OCI-LY3 (cell line): Measurements from ENCODE around the gene MYH9.
"Not testable (repeated sequence)": the region's sequence is repeated elsewhere in the genome, so short reads cannot be mapped to it uniquely, and the experiment has no call there.

ENCODE experiments used
- H2AFZ ChIP-seq: fragments of 200-600, 300-600 bp; shearing (Covaris generic); 2 replicates; pipeline ENCODE4 v1.6.0; 2014; ENCODE audit warnings: antibody characterized with exemption, low read depth, low read length
- H3K27ac ChIP-seq: fragments of 200-600, 300-600 bp; sonication (generic); 2 replicates; pipeline ENCODE4 v1.5.1; 2014; ENCODE audit warnings: mild to moderate bottlenecking, low read length, moderate library complexity, mixed read lengths
- H3K27me3 ChIP-seq: fragments of 200-600, 300-600 bp; sonication (generic); 2 replicates; pipeline ENCODE4 v1.6.1; 2014; ENCODE audit warnings: low read depth, low read length, mixed read lengths
- H3K36me3 ChIP-seq: fragments of 200-600, 300-600 bp; sonication (generic); replicated peaks from 2 replicates; pipeline ENCODE3; 2014; ENCODE audit warnings: low read depth, low read length, mixed read lengths
- H3K4me1 ChIP-seq: fragments of 300-600, 200-600 bp; sonication (generic); 2 replicates; pipeline ENCODE4 v1.6.1; 2014; ENCODE audit warnings: low read length, mixed read lengths
- H3K4me2 ChIP-seq: fragments of 200-600, 300-600 bp; sonication (generic); 2 replicates; pipeline ENCODE4 v1.6.1; 2014; ENCODE audit warnings: low read length, mixed read lengths
- H3K4me3 ChIP-seq: fragments of 300-600, 200-600 bp; sonication (generic); 2 replicates; pipeline ENCODE4 v1.5.1; 2014; ENCODE audit warnings: antibody characterized with exemption, mild to moderate bottlenecking, low read length, moderate library complexity
- H3K79me2 ChIP-seq: fragments of 300-600, 200-600 bp; shearing (Covaris generic); 2 replicates; pipeline ENCODE4 v1.6.1; 2014; ENCODE audit warnings: mild to moderate bottlenecking, low read length, mixed read lengths
- H3K9ac ChIP-seq: fragments of 300-600, 200-600 bp; shearing (Covaris generic); 2 replicates; pipeline ENCODE4 v1.6.0; 2014; ENCODE audit warnings: mild to moderate bottlenecking, low read length, moderate library complexity
- H3K9me3 ChIP-seq: fragments of 200-600, 300-600 bp; shearing (Covaris generic); 2 replicates; pipeline ENCODE4 v1.6.1; 2014; ENCODE audit warnings: low read length, mixed read lengths; ENCODE audit not compliant: insufficient read depth
- H4K20me1 ChIP-seq: fragments of 200-600, 300-600 bp; sonication (generic); 2 replicates; pipeline ENCODE4 v1.6.1; 2016; ENCODE audit warnings: low read length, mixed read lengths; ENCODE audit not compliant: insufficient read depth
- EZH2phosphoT487 ChIP-seq: fragments of 200-600 bp; shearing (Covaris generic); IDR thresholded peaks from 2 replicates; pipeline ENCODE4 v1.6.1; 2018; ENCODE audit warnings: antibody characterized with exemption, mixed run types, low read depth
- TF ChIP-seq, protein P1 (sequence below): fragments of 200-600, 300-600 bp; sonication (generic); IDR thresholded peaks from 2 replicates; pipeline ENCODE4 v1.5.1; 2014; ENCODE audit warnings: antibody characterized with exemption, low read length, low read depth

MYH9 gene

DNA sequence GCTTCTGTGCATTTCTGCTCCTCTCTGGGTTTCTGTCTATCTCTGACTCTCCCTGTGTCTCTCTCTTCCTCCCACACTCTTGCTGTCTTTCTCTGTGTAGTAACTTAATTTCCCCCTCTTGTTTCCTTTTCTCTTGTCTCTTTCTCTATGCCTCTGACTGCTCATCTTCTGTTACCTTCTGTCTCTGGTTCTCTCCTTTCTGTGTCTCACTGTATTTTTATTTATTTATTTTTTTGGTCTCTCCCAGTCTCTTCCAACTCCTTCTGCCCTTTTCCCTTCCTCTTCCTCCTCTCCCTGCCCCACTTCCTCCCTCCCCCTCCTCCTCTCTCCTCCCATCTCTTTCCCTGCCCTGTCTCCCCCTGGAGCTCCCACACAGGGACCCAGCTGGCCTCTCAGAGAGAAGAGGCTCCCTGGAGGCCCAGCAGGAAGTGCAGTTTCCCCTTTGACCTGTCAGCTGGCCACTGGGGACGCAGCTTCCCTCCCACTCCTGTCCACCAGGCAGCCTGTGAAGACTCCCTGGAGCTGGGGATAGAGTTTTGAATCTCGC is 38.3 kb upstream of the MYH9 start:
- Histone ChIP-seq H3K27ac (no peak overlapping the region), H3K27me3 (peaks cover 4% of the 10 kb centered on the region; the same call in 1 of the 2 replicates), H3K4me3 (no peak overlapping the region), H2AFZ (peak overlapping the region; percentile 70; the same call in 1 of the 2 replicates), H3K79me2 (no peaks in the 10 kb centered on the region), H4K20me1 (no peaks in the 10 kb centered on the region), H3K4me2 (no peak overlapping the region), H3K9me3 (no peaks in the 10 kb centered on the region), H3K36me3 (no peaks in the 10 kb centered on the region), H3K4me1 (peaks cover 3% of the 10 kb centered on the region), H3K9ac (no peak overlapping the region)
- TF ChIP-seq, protein P1, sequence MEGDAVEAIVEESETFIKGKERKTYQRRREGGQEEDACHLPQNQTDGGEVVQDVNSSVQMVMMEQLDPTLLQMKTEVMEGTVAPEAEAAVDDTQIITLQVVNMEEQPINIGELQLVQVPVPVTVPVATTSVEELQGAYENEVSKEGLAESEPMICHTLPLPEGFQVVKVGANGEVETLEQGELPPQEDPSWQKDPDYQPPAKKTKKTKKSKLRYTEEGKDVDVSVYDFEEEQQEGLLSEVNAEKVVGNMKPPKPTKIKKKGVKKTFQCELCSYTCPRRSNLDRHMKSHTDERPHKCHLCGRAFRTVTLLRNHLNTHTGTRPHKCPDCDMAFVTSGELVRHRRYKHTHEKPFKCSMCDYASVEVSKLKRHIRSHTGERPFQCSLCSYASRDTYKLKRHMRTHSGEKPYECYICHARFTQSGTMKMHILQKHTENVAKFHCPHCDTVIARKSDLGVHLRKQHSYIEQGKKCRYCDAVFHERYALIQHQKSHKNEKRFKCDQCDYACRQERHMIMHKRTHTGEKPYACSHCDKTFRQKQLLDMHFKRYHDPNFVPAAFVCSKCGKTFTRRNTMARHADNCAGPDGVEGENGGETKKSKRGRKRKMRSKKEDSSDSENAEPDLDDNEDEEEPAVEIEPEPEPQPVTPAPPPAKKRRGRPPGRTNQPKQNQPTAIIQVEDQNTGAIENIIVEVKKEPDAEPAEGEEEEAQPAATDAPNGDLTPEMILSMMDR = no peak
- no peak for TF ChIP-seq EZH2phosphoT487

DNA sequence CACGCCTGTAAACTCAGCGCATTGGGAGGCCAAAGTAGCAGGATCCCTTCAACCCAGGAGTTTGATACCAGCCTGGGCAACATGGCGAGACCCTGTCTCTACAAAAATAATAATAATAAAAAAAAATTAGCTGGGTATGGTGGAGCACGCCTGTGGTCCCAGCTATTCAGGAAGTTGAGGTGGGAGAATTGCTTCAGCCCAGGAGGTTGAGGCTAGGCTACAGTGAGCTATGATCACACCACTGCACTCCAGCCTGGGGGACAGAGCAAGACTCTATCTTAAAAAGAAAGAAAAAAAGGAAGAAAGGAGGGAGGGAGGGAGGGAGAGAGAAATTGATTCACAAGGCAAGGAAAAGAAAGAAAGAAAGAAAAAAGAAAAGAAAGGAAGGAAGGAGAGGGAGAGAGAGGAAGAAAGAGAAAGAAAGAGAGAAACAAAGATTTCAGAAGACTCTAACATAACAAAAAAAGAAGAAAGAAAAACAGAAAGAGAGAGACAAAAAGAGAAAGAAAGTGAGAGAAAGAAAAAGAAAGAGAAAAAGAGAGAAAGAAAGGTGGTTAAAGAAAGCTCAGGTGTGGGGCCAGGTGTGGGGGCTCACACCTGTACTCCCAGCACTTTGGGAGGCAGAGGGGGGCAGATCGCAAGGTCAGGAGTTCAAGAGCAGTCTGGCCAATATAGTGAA is 37.3 kb upstream of the MYH9 start:
- peaks cover 4% of the 10 kb centered on the region; the same call in 1 of the 2 replicates for H3K27me3 ChIP-seq
- H3K4me1 ChIP-seq = peaks cover 3% of the 10 kb centered on the region
- H3K9me3 ChIP-seq = no peaks in the 10 kb centered on the region
- no peaks in the 10 kb centered on the region for H4K20me1 ChIP-seq
- H2AFZ ChIP-seq = no peak overlapping the region
- no peak overlapping the region for H3K9ac ChIP-seq
- TF ChIP-seq, protein P1 = no peak
- no peak for TF ChIP-seq EZH2phosphoT487
- H3K4me2 ChIP-seq = no peak overlapping the region
- no peaks in the 10 kb centered on the region for H3K36me3 ChIP-seq
- H3K27ac ChIP-seq = no peak overlapping the region
- no peaks in the 10 kb centered on the region for H3K79me2 ChIP-seq
- H3K4me3 ChIP-seq = no peak overlapping the region

DNA sequence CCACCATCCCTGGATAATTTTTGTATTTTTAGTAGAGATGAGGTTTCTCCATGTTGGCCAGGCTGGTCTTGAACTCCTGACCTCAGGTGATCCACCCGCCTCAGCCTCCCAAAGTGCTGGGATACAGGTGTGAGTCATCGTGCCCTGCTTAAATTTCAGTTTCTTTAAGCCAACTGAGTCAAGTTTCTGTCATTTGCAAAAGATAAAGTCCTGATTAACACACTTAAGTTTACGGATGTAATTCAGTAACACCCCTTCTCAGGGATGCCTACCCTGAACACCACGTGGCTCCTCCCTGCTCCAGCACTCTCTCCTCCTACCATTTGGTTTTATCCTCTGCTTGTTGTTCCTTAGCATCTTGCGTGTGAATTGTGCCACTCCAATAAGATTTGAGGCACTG is 36.7 kb upstream of the MYH9 start:
- H3K9me3 ChIP-seq, H4K20me1 ChIP-seq, H3K36me3 ChIP-seq, H3K4me1 ChIP-seq, H2AFZ ChIP-seq, H3K79me2 ChIP-seq, H3K27me3 ChIP-seq, H3K4me3 ChIP-seq, H3K4me2 ChIP-seq, H3K9ac ChIP-seq, H3K27ac ChIP-seq: not testable (repeated sequence)

DNA sequence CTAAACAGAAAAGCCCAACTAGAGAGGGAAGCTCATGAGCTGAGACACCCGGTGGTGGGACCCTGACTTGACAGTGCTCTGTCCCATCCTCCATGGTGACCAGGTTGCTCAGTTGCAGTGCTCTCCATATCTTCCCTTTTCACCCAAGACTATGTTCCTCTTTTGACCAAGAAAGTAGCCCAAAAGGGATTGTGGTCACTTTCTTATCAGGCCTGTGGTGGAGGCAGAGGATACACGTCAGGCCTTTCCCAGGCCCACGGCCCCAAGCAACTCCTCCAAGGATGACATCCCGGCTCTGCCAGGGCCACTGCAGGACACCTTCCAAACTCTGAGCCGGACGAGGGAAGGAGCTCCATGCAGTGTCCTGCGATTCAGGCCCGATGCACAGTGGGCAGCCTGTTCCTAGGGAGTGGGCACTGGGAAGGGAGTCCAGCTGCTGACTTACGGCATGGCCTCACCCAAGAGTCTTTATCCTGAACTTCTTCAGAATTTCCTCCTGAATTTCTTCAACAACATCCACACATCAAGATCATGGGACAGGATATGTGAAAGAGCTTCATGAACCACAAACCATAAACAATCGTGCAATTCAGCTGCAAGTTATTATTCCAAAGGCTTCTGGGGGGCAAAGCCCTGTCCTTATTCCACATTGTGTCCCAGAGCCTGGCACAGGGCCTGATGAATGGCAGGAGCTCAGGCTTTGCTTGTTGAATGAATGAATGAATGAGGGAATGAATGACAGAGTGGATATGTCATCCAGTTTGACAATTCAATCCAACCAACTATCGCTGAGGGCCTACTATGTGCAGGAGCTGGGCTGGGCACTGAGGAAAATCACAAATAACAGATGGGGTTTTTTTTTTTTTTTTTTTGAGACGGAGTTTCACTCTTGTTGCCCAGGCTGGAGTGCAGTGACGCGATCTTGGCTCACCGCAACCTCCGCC is 36.0 kb upstream of the MYH9 start:
- Histone ChIP-seq H3K27ac (no peak overlapping the region), H3K9ac (no peak overlapping the region), H3K79me2 (no peaks in the 10 kb centered on the region), H2AFZ (no peak overlapping the region), H3K36me3 (no peaks in the 10 kb centered on the region), H3K4me1 (peaks cover 7% of the 10 kb centered on the region), H3K9me3 (no peaks in the 10 kb centered on the region), H4K20me1 (no peaks in the 10 kb centered on the region), H3K4me3 (no peak overlapping the region), H3K27me3 (peaks cover 4% of the 10 kb centered on the region; the same call in 1 of the 2 replicates), H3K4me2 (no peak overlapping the region)
- TF ChIP-seq EZH2phosphoT487 = no peak
- TF ChIP-seq, protein P1 = no peak
